ENCODE data around the gene CXCL10.
A peak's percentile ranks its signal among the peaks of the same experiment; 100 is the strongest.
"Not testable (repeated sequence)": the region's sequence is repeated elsewhere in the genome, so short reads cannot be mapped to it uniquely, and the experiment has no call there.

Gene CXCL10

GRCh38 chr4:76023389-76023788, at the start of gene CXCL10:
Gene CXCL10, minus strand, starts transcription at chr4:76023497. Its CDS starts 66 bp downstream, at chr4:76023431.
- DNase-seq (ENCODE audit: low spot score in 2 of 2), result no peak
- in situ Hi-C loops (cut with MboI; ENCODE audit: low sequenced_read_pairs), result no loop called here
- Histone ChIP-seq H3K36me3 (replicated peaks) (no peaks in the 10 kb centered on the region), H3K4me3 (no peak within 1 kb of the TSS), H3K27me3 (ENCODE audit: low read depth) (peaks cover 38% of the 10 kb centered on the region), H3K4me1 (peaks cover 4% of the 10 kb centered on the region; the same call in 1 of the 2 replicates), H3K9me3 (no peaks in the 10 kb centered on the region)

GRCh38 chr4:76072760-76073159, 49.5 kb upstream of the CXCL10 start:
- Histone ChIP-seq H3K4me3 (no peak overlapping the region), H3K9me3 (no peaks in the 10 kb centered on the region), H3K27me3 (ENCODE audit: low read depth) (no peaks in the 10 kb centered on the region), H3K4me1 (peaks cover 7% of the 10 kb centered on the region), H3K36me3 (replicated peaks) (no peaks in the 10 kb centered on the region)
- peak in 1 of 2 experiments; percentile 20 for DNase-seq (ENCODE audit: low spot score in 2 of 2)
- in situ Hi-C loops (cut with MboI; ENCODE audit: low sequenced_read_pairs), result no loop called here

- in situ Hi-C loops (cut with MboI; ENCODE audit: low sequenced_read_pairs), result loop anchor here (5.0 kb wide), 1 partner anchor 70 kb away; no protein-coding TSS in a partner anchor
- Histone ChIP-seq H3K9me3 (no peaks in the 10 kb centered on the region), H3K4me3 (no peak overlapping the region), H3K27me3 (ENCODE audit: low read depth) (no peaks in the 10 kb centered on the region), H3K4me1 (peaks cover 6% of the 10 kb centered on the region), H3K36me3 (replicated peaks) (no peaks in the 10 kb centered on the region)
- peak; percentile 70 to 83 for DNase-seq (ENCODE audit: low spot score in 2 of 2)
These were observed 44.5 kb upstream of the CXCL10 start for GRCh38 chr4:76067652-76068286.

GRCh38 chr4:76066546-76066945, 43.2 kb upstream of the CXCL10 start:
- H3K27me3 ChIP-seq (ENCODE audit: low read depth), result no peaks in the 10 kb centered on the region; the same call in 1 of the 2 replicates
- no peaks in the 10 kb centered on the region for H3K36me3 ChIP-seq (replicated peaks)
- H3K4me1 ChIP-seq, result no peaks in the 10 kb centered on the region
- no peaks in the 10 kb centered on the region for H3K9me3 ChIP-seq
- no peak overlapping the region for H3K4me3 ChIP-seq
- no peak for DNase-seq (ENCODE audit: low spot score in 2 of 2)
- in situ Hi-C loops (cut with MboI; ENCODE audit: low sequenced_read_pairs), result loop anchor here (5.0 kb wide), 1 partner anchor 69 kb away; no protein-coding TSS in a partner anchor

- no peaks in the 10 kb centered on the region for H3K9me3 ChIP-seq
- H3K4me3 ChIP-seq, result no peak overlapping the region
- H3K36me3 ChIP-seq (replicated peaks), result no peaks in the 10 kb centered on the region
- H3K4me1 ChIP-seq, result no peaks in the 10 kb centered on the region
- DNase-seq (ENCODE audit: low spot score in 2 of 2), result no peak
- in situ Hi-C loops (cut with MboI; ENCODE audit: low sequenced_read_pairs), result no loop called here
- H3K27me3 ChIP-seq (ENCODE audit: low read depth), result peaks cover 15% of the 10 kb centered on the region
These were observed 38.7 kb upstream of the CXCL10 start for GRCh38 chr4:76061982-76062381.

GRCh38 chr4:76061421-76061820, 38.1 kb upstream of the CXCL10 start:
- Histone ChIP-seq H3K36me3 (replicated peaks) (no peaks in the 10 kb centered on the region), H3K4me1 (no peaks in the 10 kb centered on the region; the same call in 1 of the 2 replicates), H3K9me3 (no peaks in the 10 kb centered on the region), H3K4me3 (no peak overlapping the region), H3K27me3 (ENCODE audit: low read depth) (peaks cover 15% of the 10 kb centered on the region)
- in situ Hi-C loops (cut with MboI; ENCODE audit: low sequenced_read_pairs), result no loop called here
- DNase-seq (ENCODE audit: low spot score in 2 of 2), result no peak

- Histone ChIP-seq H3K36me3 (replicated peaks) (no peaks in the 10 kb centered on the region), H3K4me3 (no peak overlapping the region), H3K9me3 (no peaks in the 10 kb centered on the region), H3K4me1 (peaks cover 9% of the 10 kb centered on the region), H3K27me3 (ENCODE audit: low read depth) (peaks cover 15% of the 10 kb centered on the region)
- DNase-seq (ENCODE audit: low spot score in 2 of 2), result no peak
- in situ Hi-C loops (cut with MboI; ENCODE audit: low sequenced_read_pairs), result no loop called here
These were observed 37.2 kb upstream of the CXCL10 start for GRCh38 chr4:76060506-76060905.

- DNase-seq (ENCODE audit: low spot score in 2 of 2), result no peak
- H3K4me1 ChIP-seq, result peaks cover 16% of the 10 kb centered on the region
- H3K4me3 ChIP-seq, result no peak overlapping the region
- in situ Hi-C loops (cut with MboI; ENCODE audit: low sequenced_read_pairs), result no loop called here
- H3K27me3 ChIP-seq (ENCODE audit: low read depth), result peaks cover 15% of the 10 kb centered on the region
- no peaks in the 10 kb centered on the region for H3K9me3 ChIP-seq
- H3K36me3 ChIP-seq (replicated peaks), result no peaks in the 10 kb centered on the region
These were observed 36.5 kb upstream of the CXCL10 start for GRCh38 chr4:76059750-76060149.

- no peak overlapping the region for H3K4me3 ChIP-seq
- in situ Hi-C loops (cut with MboI; ENCODE audit: low sequenced_read_pairs), result no loop called here
- H3K9me3 ChIP-seq, result no peaks in the 10 kb centered on the region
- peaks cover 24% of the 10 kb centered on the region for H3K4me1 ChIP-seq
- H3K27me3 ChIP-seq (ENCODE audit: low read depth), result peaks cover 15% of the 10 kb centered on the region
- no peak for DNase-seq (ENCODE audit: low spot score in 2 of 2)
- H3K36me3 ChIP-seq (replicated peaks), result no peaks in the 10 kb centered on the region
These were observed 35.7 kb upstream of the CXCL10 start for GRCh38 chr4:76058888-76059426.

- Histone ChIP-seq H3K9me3 (no peaks in the 10 kb centered on the region), H3K4me1 (peaks cover 31% of the 10 kb centered on the region), H3K36me3 (replicated peaks) (no peaks in the 10 kb centered on the region), H3K4me3 (no peak overlapping the region), H3K27me3 (ENCODE audit: low read depth) (peaks cover 15% of the 10 kb centered on the region)
- no peak for DNase-seq (ENCODE audit: low spot score in 2 of 2)
- in situ Hi-C loops (cut with MboI; ENCODE audit: low sequenced_read_pairs), result no loop called here
These were observed 35.0 kb upstream of the CXCL10 start for GRCh38 chr4:76058302-76058701.

GRCh38 chr4:76055421-76055820, 32.1 kb upstream of the CXCL10 start:
- Histone ChIP-seq H3K4me3 (no peak overlapping the region), H3K27me3 (ENCODE audit: low read depth) (peaks cover 6% of the 10 kb centered on the region; the same call in 1 of the 2 replicates), H3K4me1 (peaks cover 31% of the 10 kb centered on the region), H3K9me3 (no peaks in the 10 kb centered on the region), H3K36me3 (replicated peaks) (no peaks in the 10 kb centered on the region)
- DNase-seq (ENCODE audit: low spot score in 2 of 2), result peak; percentile 42 to 93
- in situ Hi-C loops (cut with MboI; ENCODE audit: low sequenced_read_pairs), result no loop called here

- in situ Hi-C loops (cut with MboI; ENCODE audit: low sequenced_read_pairs), result no loop called here
- DNase-seq (ENCODE audit: low spot score in 2 of 2), result peak in 1 of 2 experiments; percentile 39
These were observed 31.7 kb upstream of the CXCL10 start for GRCh38 chr4:76055016-76055415.

GRCh38 chr4:76053730-76054129, 30.4 kb upstream of the CXCL10 start:
- DNase-seq (ENCODE audit: low spot score in 2 of 2), result peak; percentile 55 to 83
- peaks cover 2% of the 10 kb centered on the region; the same call in 1 of the 2 replicates for H3K27me3 ChIP-seq (ENCODE audit: low read depth)
- H3K4me3 ChIP-seq, result no peak overlapping the region
- in situ Hi-C loops (cut with MboI; ENCODE audit: low sequenced_read_pairs), result no loop called here
- H3K9me3 ChIP-seq, result no peaks in the 10 kb centered on the region
- H3K36me3 ChIP-seq (replicated peaks), result no peaks in the 10 kb centered on the region
- peaks cover 31% of the 10 kb centered on the region for H3K4me1 ChIP-seq

More at GRCh38 chr4:76055016-76055415, 31.7 kb upstream of the CXCL10 start:
- H3K9me3 ChIP-seq, result no peaks in the 10 kb centered on the region
- peaks cover 31% of the 10 kb centered on the region for H3K4me1 ChIP-seq
- no peak overlapping the region for H3K4me3 ChIP-seq
- peaks cover 6% of the 10 kb centered on the region; the same call in 1 of the 2 replicates for H3K27me3 ChIP-seq (ENCODE audit: low read depth)
- H3K36me3 ChIP-seq (replicated peaks), result no peaks in the 10 kb centered on the region

- H3K36me3 ChIP-seq (replicated peaks); DNase-seq (ENCODE audit: low spot score in 2 of 2); H3K9me3 ChIP-seq; H3K4me3 ChIP-seq; H3K27me3 ChIP-seq (ENCODE audit: low read depth); in situ Hi-C loops (cut with MboI; ENCODE audit: low sequenced_read_pairs): not testable (repeated sequence)
- peaks cover 23% of the 10 kb centered on the region for H3K4me1 ChIP-seq
These were observed 27.3 kb upstream of the CXCL10 start for GRCh38 chr4:76050560-76051050.

All from HAP-1 (cell line).